Mucosa of rectum (tissue), 2 donors: ENCODE results near the gene ETNPPL.

Experiments
- H3K27ac ChIP-seq, 2 donors: one replicate each; pipeline ENCODE4 v1.7.0; 2013; ENCODE audit warnings: inconsistent platforms in 2 of 2, low read depth in 2 of 2, low read length in 2 of 2
- H3K27me3 ChIP-seq, 2 donors: one replicate each; pipeline ENCODE4 v1.7.0; 2013; ENCODE audit warnings: low read length in 2 of 2; ENCODE audit not compliant: control insufficient read depth in 2 of 2, insufficient read depth in 2 of 2
- H3K36me3 ChIP-seq, 2 donors: one replicate each; pipeline ENCODE4 v1.7.0; 2013; ENCODE audit warnings: low read length in 2 of 2; ENCODE audit not compliant: control insufficient read depth in 2 of 2, insufficient read depth in 2 of 2
- H3K4me1 ChIP-seq, 2 donors: one replicate each; pipeline ENCODE4 v1.7.0; 2013; ENCODE audit warnings: low read length in 2 of 2, mild to moderate bottlenecking in 1 of 2; ENCODE audit not compliant: control insufficient read depth in 2 of 2, insufficient read depth in 2 of 2
- H3K4me3 ChIP-seq, 2 donors: one replicate each; pipeline ENCODE4 v1.7.0; 2013; ENCODE audit warnings: low read length in 2 of 2
- H3K9ac ChIP-seq, 2 donors: one replicate each; pipeline ENCODE4 v1.7.0; 2013; ENCODE audit warnings: low read length in 2 of 2, low read depth in 1 of 2, mild to moderate bottlenecking in 1 of 2
- H3K9me3 ChIP-seq, 2 donors: one replicate each; pipeline ENCODE4 v1.7.0; 2013; ENCODE audit warnings: low read length in 2 of 2; ENCODE audit not compliant: control insufficient read depth in 2 of 2
- donor health status: healthy.
- donor health status: Normal muscosa, but diverticular disease.

The ETNPPL gene

DNA sequence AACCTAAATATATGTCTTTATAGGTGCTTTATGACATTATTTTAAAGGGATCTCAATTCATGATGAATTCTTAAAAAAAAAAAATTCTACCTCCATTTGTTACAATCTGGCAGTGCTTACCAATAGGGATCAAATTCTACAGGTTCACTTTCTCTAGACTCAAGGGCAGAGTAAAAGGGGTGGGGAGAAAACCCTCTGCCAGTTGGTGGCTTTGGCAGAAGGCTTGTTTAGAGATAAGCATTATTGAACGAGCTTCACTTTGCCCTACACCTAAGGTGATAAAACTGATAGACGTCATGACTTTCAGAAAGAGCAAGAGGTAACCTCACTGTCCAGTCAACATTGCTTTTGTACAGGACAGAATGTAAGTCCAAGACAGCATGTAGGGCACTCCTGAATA, 58.9 kb downstream of the ETNPPL start:
- Histone ChIP-seq H3K4me1 (no peaks in the 10 kb centered on the region), H3K9ac (no peak overlapping the region), H3K27me3 (no peaks in the 10 kb centered on the region), H3K4me3 (no peak overlapping the region), H3K9me3 (no peaks in the 10 kb centered on the region), H3K36me3 (no peaks in the 10 kb centered on the region), H3K27ac (no peak overlapping the region)

DNA sequence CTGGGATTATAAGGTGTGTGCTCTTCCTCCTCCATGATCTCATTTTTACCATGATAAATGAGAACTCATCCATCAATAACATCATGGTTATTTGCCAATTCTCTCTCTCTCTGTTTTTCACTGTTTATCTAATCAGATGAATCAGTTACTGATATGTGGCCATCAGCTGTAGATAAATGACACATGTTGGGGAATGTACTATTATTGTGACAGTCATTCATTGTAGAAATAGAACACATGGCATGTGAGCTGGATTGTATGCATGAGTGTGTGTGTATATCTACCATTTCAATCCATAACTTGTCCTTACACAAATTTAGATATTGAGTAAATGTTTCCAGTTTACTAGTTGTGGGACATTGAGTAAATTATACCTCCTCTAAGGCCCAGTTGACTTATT, 59.5 kb downstream of the ETNPPL start:
- Histone ChIP-seq H3K9me3 (no peaks in the 10 kb centered on the region), H3K27me3 (no peaks in the 10 kb centered on the region), H3K9ac (no peak overlapping the region), H3K4me3 (no peak overlapping the region), H3K4me1 (no peaks in the 10 kb centered on the region), H3K36me3 (no peaks in the 10 kb centered on the region), H3K27ac (no peak overlapping the region)

DNA sequence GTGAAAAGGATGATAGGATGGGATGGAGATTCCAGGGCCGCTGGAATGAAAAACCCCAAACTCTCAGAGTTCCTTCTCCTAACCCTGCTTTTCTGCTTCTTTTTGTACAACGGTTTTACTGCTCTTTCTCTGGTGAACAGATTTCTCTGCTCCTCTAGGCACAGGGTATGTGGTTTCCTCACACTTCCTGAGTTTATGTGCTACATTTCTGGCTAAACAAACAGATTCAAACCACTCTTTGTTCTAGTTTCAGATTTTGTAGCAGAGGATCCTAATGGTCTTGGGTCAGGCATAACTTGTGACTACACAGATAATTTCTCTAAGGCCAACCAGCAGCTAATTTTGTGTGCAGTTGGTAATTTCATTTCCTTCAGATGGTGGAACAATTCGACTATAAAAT, 59.9 kb downstream of the ETNPPL start:
- Histone ChIP-seq H3K4me3 (no peak overlapping the region), H3K36me3 (no peaks in the 10 kb centered on the region), H3K9ac (no peak overlapping the region), H3K4me1 (no peaks in the 10 kb centered on the region), H3K9me3 (no peaks in the 10 kb centered on the region), H3K27me3 (no peaks in the 10 kb centered on the region), H3K27ac (no peak overlapping the region)

DNA sequence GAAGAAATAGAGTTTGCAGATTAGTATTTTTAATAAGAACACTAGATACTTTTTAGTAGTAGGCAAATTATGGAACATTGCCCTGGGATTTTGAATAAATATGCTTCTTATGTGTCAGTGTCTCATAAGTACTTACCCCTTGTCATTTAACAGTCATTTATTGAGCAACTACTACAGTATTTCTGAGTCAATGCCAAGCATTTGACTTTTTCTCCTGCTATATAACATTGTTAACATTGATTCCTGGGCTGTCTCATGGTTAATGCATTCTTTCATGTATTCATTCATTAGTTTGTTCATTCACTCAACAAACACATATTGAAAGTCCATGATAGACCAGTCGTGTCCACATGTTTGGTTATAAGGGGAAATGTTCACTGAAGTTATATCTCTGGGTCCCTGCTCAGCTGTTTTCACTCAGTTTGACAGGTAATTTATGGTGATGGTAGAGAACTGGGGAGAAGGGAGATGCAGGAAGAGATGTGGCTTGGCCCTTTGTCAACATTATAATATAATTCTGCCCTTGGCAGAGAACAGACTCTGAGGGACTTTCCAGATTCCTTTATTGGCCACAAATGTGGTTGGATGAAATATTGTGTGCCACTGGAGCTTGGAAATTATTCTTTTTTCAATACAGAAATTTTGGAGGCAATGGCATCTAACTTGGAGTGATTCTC, 62.6 kb downstream of the ETNPPL start:
- H3K27me3 ChIP-seq = no peaks in the 10 kb centered on the region
- no peaks in the 10 kb centered on the region for H3K9me3 ChIP-seq
- H3K36me3 ChIP-seq = no peaks in the 10 kb centered on the region
- no peak overlapping the region for H3K4me3 ChIP-seq
- no peaks in the 10 kb centered on the region for H3K4me1 ChIP-seq
- H3K27ac ChIP-seq = no peak overlapping the region
- no peak overlapping the region for H3K9ac ChIP-seq

DNA sequence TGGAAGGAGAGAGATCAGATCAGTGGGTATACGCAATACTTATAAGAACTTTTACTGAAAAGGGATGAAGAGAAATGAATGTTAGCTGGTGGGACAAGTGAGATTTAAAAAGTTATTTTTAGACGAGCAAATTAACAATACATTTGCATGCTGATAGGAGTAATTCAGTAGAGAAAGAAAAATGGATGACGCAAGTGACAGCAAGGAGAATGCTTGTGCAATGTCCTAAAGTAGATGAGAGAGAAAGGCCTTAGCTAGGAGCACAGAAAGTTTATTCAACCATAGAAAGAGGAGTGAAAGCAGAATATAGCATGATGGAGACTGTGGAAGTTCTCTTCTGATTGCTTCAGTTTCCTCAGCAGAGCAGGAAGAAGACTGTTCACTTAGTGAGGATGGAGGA, 66.7 kb downstream of the ETNPPL start:
- H3K27me3 ChIP-seq = no peaks in the 10 kb centered on the region
- H3K27ac ChIP-seq = no peak overlapping the region
- no peak overlapping the region for H3K4me3 ChIP-seq
- H3K9ac ChIP-seq = no peak overlapping the region
- H3K9me3 ChIP-seq = no peaks in the 10 kb centered on the region
- no peaks in the 10 kb centered on the region for H3K36me3 ChIP-seq
- no peaks in the 10 kb centered on the region for H3K4me1 ChIP-seq

DNA sequence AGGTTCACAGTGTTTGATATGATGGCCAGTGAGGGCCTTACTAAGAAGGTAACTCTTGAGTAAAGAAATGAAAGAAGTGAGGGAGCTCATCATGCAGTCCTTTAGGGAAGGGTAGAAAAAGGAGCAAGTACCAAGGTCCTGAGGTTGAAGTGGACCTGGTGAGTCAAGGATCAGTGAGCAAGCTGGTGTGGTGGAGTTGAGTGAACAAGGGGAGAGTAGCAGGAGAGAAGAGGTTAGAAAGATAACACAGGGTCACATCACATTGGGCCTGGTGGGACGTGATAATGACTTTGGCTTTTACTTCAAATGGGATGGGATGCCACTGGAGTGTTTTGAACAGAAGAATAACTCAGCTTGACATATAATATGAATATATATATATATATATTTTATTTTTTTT, 67.8 kb downstream of the ETNPPL start:
- Histone ChIP-seq H3K4me1 (no peaks in the 10 kb centered on the region), H3K36me3 (no peaks in the 10 kb centered on the region), H3K9ac (no peak overlapping the region), H3K27ac (no peak overlapping the region), H3K9me3 (no peaks in the 10 kb centered on the region), H3K4me3 (no peak overlapping the region), H3K27me3 (no peaks in the 10 kb centered on the region)

DNA sequence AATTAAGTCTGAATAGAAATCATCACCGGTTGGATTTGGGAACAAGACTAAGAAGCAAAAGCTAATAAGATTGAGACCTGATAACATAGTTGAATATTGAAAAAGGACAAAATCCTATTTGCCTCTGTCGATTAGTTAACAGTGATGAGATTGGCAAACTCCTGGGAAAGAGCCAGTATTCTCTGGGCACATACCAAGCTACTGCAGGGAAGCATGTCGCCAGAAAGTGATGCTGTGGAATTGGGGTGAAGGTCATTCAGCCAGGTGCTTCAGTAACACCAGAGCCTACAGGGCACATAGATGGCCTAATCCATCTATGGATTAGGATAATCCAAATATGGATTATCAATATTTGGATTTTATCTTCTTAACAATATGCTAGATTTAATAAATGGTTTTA, 68.4 kb downstream of the ETNPPL start:
- Histone ChIP-seq H3K36me3 (no peaks in the 10 kb centered on the region), H3K9ac (no peak overlapping the region), H3K4me3 (no peak overlapping the region), H3K27ac (no peak overlapping the region), H3K27me3 (no peaks in the 10 kb centered on the region), H3K9me3 (no peaks in the 10 kb centered on the region), H3K4me1 (no peaks in the 10 kb centered on the region)

DNA sequence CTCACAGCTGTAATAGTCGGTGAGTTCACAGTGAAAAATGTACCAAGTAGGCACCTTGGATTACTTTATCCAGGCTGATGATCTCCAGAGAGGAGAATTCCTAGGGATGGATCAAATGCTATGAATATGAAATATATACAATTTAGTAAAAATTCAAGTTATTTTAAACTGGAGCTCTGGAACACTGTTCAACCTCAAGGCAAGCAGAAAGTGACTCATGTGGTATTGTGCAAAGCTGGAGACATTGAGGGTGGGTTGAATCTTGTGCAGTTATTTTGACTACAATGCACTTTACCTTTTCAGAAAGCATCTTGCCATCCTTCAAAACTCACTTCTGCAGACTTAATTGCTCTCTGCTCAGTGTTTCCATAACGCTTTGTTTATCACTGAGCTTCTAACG, 69.0 kb downstream of the ETNPPL start:
- H3K9me3 ChIP-seq = no peaks in the 10 kb centered on the region
- no peak overlapping the region for H3K9ac ChIP-seq
- no peaks in the 10 kb centered on the region for H3K4me1 ChIP-seq
- no peaks in the 10 kb centered on the region for H3K36me3 ChIP-seq
- no peak overlapping the region for H3K27ac ChIP-seq
- H3K27me3 ChIP-seq = no peaks in the 10 kb centered on the region
- H3K4me3 ChIP-seq = no peak overlapping the region

DNA sequence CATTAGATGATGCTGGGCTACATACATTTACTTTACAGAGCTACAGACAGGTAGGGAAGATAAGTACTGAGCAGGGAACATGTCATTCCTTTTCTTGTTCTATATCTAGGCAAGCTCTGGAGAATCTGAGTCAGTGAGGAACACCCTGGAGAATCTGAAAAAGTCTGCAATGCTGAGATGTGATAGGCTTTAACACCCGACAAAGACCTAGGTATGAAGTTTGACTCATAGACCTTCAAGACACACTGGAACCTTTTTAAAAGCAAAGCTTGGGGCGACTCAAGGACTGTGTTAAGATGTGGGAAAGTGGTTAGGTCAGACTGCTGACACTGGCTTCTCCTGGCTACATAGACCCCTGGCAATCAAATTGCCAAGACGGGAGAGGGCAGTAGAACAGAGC, 69.6 kb downstream of the ETNPPL start:
- H3K4me1 ChIP-seq = no peaks in the 10 kb centered on the region

More for the DNA sequence above, 69.6 kb downstream of the ETNPPL start:
- no peak overlapping the region for H3K4me3 ChIP-seq
- no peak overlapping the region for H3K27ac ChIP-seq
- H3K9ac ChIP-seq = no peak overlapping the region
- no peaks in the 10 kb centered on the region for H3K9me3 ChIP-seq
- no peaks in the 10 kb centered on the region for H3K36me3 ChIP-seq
- no peaks in the 10 kb centered on the region for H3K27me3 ChIP-seq
